Hepatocyte (in vitro differentiated cells): ENCODE measurements around the gene SDK1. TPM values are rescaled to one million over a fixed set of nuclear protein-coding genes. Genes with fewer than 3 reads are reported as not detected.

ENCODE experiments used
- DNase-seq: peaks from one replicate; pipeline ENCODE4 v3.0.0-alpha.2; 2016; ENCODE audit warnings: low spot score
- H2AFZ ChIP-seq: fragments of 200-600 bp; sonication (generic); 2 replicates; pipeline ENCODE4 v1.6.0; 2016; ENCODE audit warnings: antibody characterized with exemption, mild to moderate bottlenecking
- H3K27ac ChIP-seq: fragments of 200-600 bp; sonication (generic); 2 replicates; pipeline ENCODE4 v1.5.1; 2016; ENCODE audit warnings: mild to moderate bottlenecking
- H3K27me3 ChIP-seq: fragments of 200-600 bp; sonication (generic); 2 replicates; pipeline ENCODE4 v1.6.1; 2016
- H3K36me3 ChIP-seq: fragments of 200-600 bp; sonication (generic); replicated peaks from 2 replicates; pipeline ENCODE4 v1.5.1; 2016; ENCODE audit warnings: low read depth; ENCODE audit not compliant: insufficient read depth
- H3K4me1 ChIP-seq: fragments of 200-600 bp; sonication (generic); 2 replicates; pipeline ENCODE4 v1.5.1; 2016; ENCODE audit warnings: mild to moderate bottlenecking, moderate library complexity; ENCODE audit not compliant: insufficient read depth
- H3K4me2 ChIP-seq: fragments of 200-600 bp; sonication (generic); 2 replicates; pipeline ENCODE4 v1.6.0; 2016
- H3K4me3 ChIP-seq: fragments of 200-600 bp; sonication (generic); 2 replicates; pipeline ENCODE4 v1.5.1; 2016; ENCODE audit warnings: mild to moderate bottlenecking
- H3K79me2 ChIP-seq: fragments of 200-600 bp; sonication (generic); 2 replicates; pipeline ENCODE4 v1.6.0; 2017; ENCODE audit warnings: mild to moderate bottlenecking
- H3K9me2 ChIP-seq: fragments of 200-600 bp; sonication (generic); replicated peaks from 2 replicates; pipeline ENCODE4 v1.6.0; 2017; ENCODE audit warnings: mild to moderate bottlenecking; ENCODE audit not compliant: insufficient read depth
- H3K9me3 ChIP-seq: fragments of 200-600 bp; sonication (generic); 2 replicates; pipeline ENCODE4 v1.5.1; 2016; ENCODE audit warnings: low read depth, mild to moderate bottlenecking
- H4K20me1 ChIP-seq: fragments of 200-600 bp; sonication (generic); 2 replicates; pipeline ENCODE4 v1.6.0; 2016; ENCODE audit warnings: mild to moderate bottlenecking; ENCODE audit not compliant: insufficient read depth, poor library complexity, severe bottlenecking
- EZH2 ChIP-seq: fragments of 200-600 bp; sonication (generic); IDR thresholded peaks from 2 replicates; pipeline ENCODE4 v1.6.1; 2016; ENCODE audit warnings: antibody characterized with exemption, mild to moderate bottlenecking, borderline replicate concordance
- EZH2phosphoT487 ChIP-seq: fragments of 200-600 bp; sonication (generic); IDR thresholded peaks from one replicate; pipeline ENCODE4 v1.6.1; 2018; ENCODE audit warnings: antibody characterized with exemption, mild to moderate bottlenecking, low read depth, moderate library complexity; ENCODE audit not compliant: unreplicated experiment, severe bottlenecking
- WGBS: methylation state at CpG from one replicate; pipeline ENCODE4 v1.1.6; 2016; ENCODE audit warnings: low lambda C conversion rate; ENCODE audit errors: missing lambda C conversion rate; 5-methylcytosine and 5-hydroxymethylcytosine counted together
- polyA plus RNA-seq: library from polyadenylated mRNA; unstranded; fragments of >200 nt; fragmentation: Nextera tagmentation; extraction: Ambion mirVana; gene quantifications from 2 replicates; pipeline ENCODE4 v1.2.1, GENCODE V29; 2016
- total RNA-seq: library from RNA; depleted of rRNA; stranded (reverse); fragments of >200 nt; gene quantifications from 2 replicates; pipeline ENCODE4 v1.2.3, GENCODE V29; 2014
- TF ChIP-seq, protein P1 (sequence below): fragments of 200-600 bp; sonication (generic); IDR thresholded peaks from 2 replicates; pipeline ENCODE4 v1.5.1; 2016; ENCODE audit warnings: antibody characterized with exemption, mild to moderate bottlenecking; ENCODE audit not compliant: poor library complexity

SDK1 gene
- total and polyA plus RNA-seq, 2 experiments from 2014 or later: 4.3 to 10.0 TPM

DNA sequence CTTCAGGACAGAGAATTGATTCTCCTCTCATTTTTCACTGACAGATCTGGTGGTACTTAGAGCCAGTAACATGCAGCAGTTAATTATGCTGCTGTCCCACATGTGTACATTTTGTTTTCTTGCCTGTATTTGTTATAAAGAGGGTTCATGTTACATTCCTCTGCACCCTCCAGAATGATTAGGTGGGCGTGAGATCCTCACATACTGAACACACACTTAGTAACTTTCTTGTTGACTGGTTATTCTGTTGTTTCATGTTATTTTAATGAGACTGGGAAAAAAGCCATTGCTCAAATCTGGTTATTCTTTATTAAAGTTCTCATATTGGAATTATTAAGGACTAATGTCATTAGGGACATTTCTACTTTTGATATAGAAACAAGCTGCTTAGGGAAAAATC lies 409.1 kb downstream of the SDK1 start:
- Histone ChIP-seq H3K4me1 (no peaks in the 10 kb centered on the region), H3K4me3 (no peak overlapping the region), H3K9me2 (no peaks in the 10 kb centered on the region), H4K20me1 (no peaks in the 10 kb centered on the region), H2AFZ (no peak overlapping the region), H3K4me2 (no peak overlapping the region), H3K9me3 (no peaks in the 10 kb centered on the region), H3K79me2 (no peaks in the 10 kb centered on the region), H3K27me3 (no peaks in the 10 kb centered on the region), H3K36me3 (no peaks in the 10 kb centered on the region), H3K27ac (no peak overlapping the region)
- no peak for DNase-seq
- WGBS: 77% methylated on average over 1 of the region's 1 CpG
- no peak for TF ChIP-seq EZH2

DNA sequence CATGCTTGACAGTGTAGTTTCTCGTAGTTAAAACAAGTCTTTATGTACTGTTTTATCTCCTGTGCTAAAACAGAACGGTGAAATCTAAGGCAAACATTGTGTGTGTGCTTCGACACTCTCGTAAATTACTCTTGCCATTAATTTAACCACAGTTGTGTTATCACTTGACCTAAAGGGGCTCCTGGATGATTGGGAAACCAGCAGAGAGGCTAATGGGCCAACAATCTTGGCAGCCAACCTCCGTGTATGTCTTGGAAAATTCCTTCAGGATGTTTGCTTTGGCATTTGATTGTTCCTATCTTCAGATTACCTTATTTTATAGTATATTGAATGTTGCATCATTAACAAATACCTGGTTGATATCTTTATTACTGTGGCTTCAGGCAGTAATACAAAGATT lies 409.5 kb downstream of the SDK1 start:
- Histone ChIP-seq H3K4me2 (no peak overlapping the region), H3K4me1 (no peaks in the 10 kb centered on the region), H3K9me2 (no peaks in the 10 kb centered on the region), H3K4me3 (no peak overlapping the region), H3K36me3 (no peaks in the 10 kb centered on the region), H3K79me2 (no peaks in the 10 kb centered on the region), H4K20me1 (no peaks in the 10 kb centered on the region), H3K27ac (no peak overlapping the region), H3K9me3 (no peaks in the 10 kb centered on the region), H2AFZ (no peak overlapping the region), H3K27me3 (no peaks in the 10 kb centered on the region)
- TF ChIP-seq, protein P1, sequence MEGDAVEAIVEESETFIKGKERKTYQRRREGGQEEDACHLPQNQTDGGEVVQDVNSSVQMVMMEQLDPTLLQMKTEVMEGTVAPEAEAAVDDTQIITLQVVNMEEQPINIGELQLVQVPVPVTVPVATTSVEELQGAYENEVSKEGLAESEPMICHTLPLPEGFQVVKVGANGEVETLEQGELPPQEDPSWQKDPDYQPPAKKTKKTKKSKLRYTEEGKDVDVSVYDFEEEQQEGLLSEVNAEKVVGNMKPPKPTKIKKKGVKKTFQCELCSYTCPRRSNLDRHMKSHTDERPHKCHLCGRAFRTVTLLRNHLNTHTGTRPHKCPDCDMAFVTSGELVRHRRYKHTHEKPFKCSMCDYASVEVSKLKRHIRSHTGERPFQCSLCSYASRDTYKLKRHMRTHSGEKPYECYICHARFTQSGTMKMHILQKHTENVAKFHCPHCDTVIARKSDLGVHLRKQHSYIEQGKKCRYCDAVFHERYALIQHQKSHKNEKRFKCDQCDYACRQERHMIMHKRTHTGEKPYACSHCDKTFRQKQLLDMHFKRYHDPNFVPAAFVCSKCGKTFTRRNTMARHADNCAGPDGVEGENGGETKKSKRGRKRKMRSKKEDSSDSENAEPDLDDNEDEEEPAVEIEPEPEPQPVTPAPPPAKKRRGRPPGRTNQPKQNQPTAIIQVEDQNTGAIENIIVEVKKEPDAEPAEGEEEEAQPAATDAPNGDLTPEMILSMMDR: no peak
- TF ChIP-seq EZH2: no peak
- no peak for TF ChIP-seq EZH2phosphoT487
- no peak for DNase-seq
- 24% methylated on average over 5 of the region's 5 CpGs for WGBS

DNA sequence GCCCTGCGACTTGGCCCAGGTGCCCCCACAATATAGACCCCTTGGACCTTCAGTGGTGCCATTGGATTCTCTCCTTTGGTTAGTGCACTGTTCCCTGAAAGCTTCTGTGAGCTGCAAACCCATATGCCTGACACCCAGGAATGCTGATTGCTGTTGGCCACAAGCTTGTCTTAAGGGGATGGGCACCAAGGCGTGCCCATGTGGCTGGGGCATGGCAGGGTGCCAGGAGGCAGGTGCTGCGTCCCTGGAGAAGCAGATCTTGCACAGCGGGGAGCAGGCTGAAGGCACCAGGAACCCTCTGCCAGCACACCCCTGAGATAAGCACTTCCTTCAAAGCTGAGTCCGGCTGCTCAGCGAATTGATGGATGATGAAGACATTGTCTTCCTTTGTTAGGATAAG lies 411.8 kb downstream of the SDK1 start:
- Histone ChIP-seq H4K20me1 (no peaks in the 10 kb centered on the region), H3K4me3 (no peak overlapping the region), H3K9me2 (no peaks in the 10 kb centered on the region), H2AFZ (no peak overlapping the region), H3K4me2 (no peak overlapping the region), H3K9me3 (no peaks in the 10 kb centered on the region), H3K27ac (no peak overlapping the region), H3K79me2 (no peaks in the 10 kb centered on the region), H3K36me3 (no peaks in the 10 kb centered on the region), H3K4me1 (no peaks in the 10 kb centered on the region), H3K27me3 (no peaks in the 10 kb centered on the region)
- TF ChIP-seq, protein P1: no peak
- TF ChIP-seq EZH2phosphoT487 (no peak), EZH2 (no peak)
- no peak for DNase-seq
- WGBS: 58% methylated on average over 6 of the region's 6 CpGs

DNA sequence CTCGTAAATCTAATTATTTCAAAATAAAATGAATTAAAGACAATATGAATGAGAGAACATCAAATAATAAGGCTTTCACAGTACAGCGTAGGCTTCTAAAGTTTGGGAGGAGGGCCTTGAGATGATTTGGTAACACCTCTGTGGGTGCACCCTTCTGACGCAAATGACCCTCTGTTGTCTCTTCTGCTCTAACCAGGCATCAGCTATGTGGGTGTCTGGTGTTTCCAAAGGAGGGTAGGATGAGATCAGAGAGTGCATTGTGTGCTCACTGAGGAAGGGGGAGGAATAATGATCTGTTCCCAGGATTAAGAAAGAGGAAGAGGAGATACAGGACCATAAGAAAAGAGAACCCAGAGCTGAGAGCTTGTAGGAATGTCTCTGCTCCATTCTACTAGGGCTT lies 420.4 kb downstream of the SDK1 start:
- 93% methylated on average over 3 of the region's 3 CpGs for WGBS

More for the DNA sequence above, 420.4 kb downstream of the SDK1 start:
- Histone ChIP-seq H3K27me3 (no peaks in the 10 kb centered on the region), H3K79me2 (no peaks in the 10 kb centered on the region), H3K4me2 (no peak overlapping the region), H3K4me3 (no peak overlapping the region), H3K9me3 (no peaks in the 10 kb centered on the region), H3K27ac (no peak overlapping the region), H3K4me1 (peaks cover 3% of the 10 kb centered on the region), H4K20me1 (no peaks in the 10 kb centered on the region), H3K9me2 (no peaks in the 10 kb centered on the region), H2AFZ (no peak overlapping the region), H3K36me3 (no peaks in the 10 kb centered on the region)
- DNase-seq: no peak
- TF ChIP-seq EZH2phosphoT487: no peak
- TF ChIP-seq, protein P1: no peak
- no peak for TF ChIP-seq EZH2
